Endothelial cell of umbilical vein (primary cell): Measurements from ENCODE around the gene ESYT3. TPM values are rescaled to one million over a fixed set of nuclear protein-coding genes. Genes with fewer than 3 reads are reported as not detected.

Source experiments
- BruUV-seq: library from RNA; stranded (reverse); fragments of 400-500 nt; replicated peaks from 2 replicates; lab custom pipeline; 2021; lab: Mats Ljungman, UMichigan
- CTCF ChIA-PET: fragments of 300-600, 350-600 bp; sonication (Branson Sonifier 250); formaldehyde crosslinking; loops from one replicate; lab custom pipeline; 2021; ENCODE audit warnings: antibody characterized with exemption, inconsistent platforms; lab: Charles Lee
- POLR2A ChIA-PET: fragments of 300-600, 350-600 bp; sonication (Branson Sonifier 250); formaldehyde crosslinking; loops from one replicate; lab custom pipeline; 2021; ENCODE audit warnings: antibody characterized with exemption, inconsistent platforms; lab: Charles Lee
- DNase-seq: peaks from one replicate; pipeline ENCODE4 v3.0.0-alpha.2; 2011; ENCODE audit warnings: low read depth, low spot score
- FAIRE-seq: peaks from 2 replicates; lab custom pipeline; 2011; peaks lifted over from hg19 to GRCh38; lab: Jason Lieb, UNC
- H2AFZ ChIP-seq: 2 replicates; pipeline ENCODE4 v1.6.0; 2012; ENCODE audit warnings: low read depth, low read length, control low read depth, inconsistent platforms
- H3K27ac ChIP-seq: 2 replicates; pipeline ENCODE4 v1.5.1; 2011; ENCODE audit warnings: low read depth, mild to moderate bottlenecking, control low read depth, low read length, moderate library complexity; ENCODE audit not compliant: insufficient read depth
- H3K27me3 ChIP-seq, 2 experiments: 2 replicates each; pipeline versions ENCODE4 v1.6.0 to v1.6.1; 2011; ENCODE audit warnings: low read length in 2 of 2, mixed read lengths in 1 of 2; ENCODE audit not compliant: control insufficient read depth in 2 of 2, insufficient read depth in 2 of 2
- H3K36me3 ChIP-seq, 2 experiments: 2 replicates in 1 of 2; 3 replicates in 1 of 2; pipeline ENCODE4 v1.5.1; 2011; ENCODE audit warnings: low read length in 2 of 2, mild to moderate bottlenecking in 1 of 2, moderate library complexity in 1 of 2; ENCODE audit not compliant: control insufficient read depth in 2 of 2, insufficient read depth in 2 of 2; ENCODE audit errors: extremely low read depth in 1 of 2
- H3K4me1 ChIP-seq: 3 replicates; pipeline ENCODE4 v1.5.1; 2011; ENCODE audit warnings: mild to moderate bottlenecking, low read length; ENCODE audit not compliant: control insufficient read depth, insufficient read depth; ENCODE audit errors: extremely low read depth
- H3K4me2 ChIP-seq: 2 replicates; pipeline ENCODE4 v1.6.1; 2011; ENCODE audit warnings: low read length, control low read depth, mixed read lengths; ENCODE audit not compliant: insufficient read depth
- H3K4me3 ChIP-seq, 3 experiments: fragments of 200-600 bp in 1 of 3; sonication (generic), shearing (Covaris generic) in 1 of 3; replicated peaks in 1 of 3; 2 replicates each; pipeline ENCODE4 v1.5.1; 2011 to 2016; ENCODE audit warnings: control low read depth in 3 of 3, low read length in 3 of 3, mild to moderate bottlenecking in 2 of 3, inconsistent platforms in 1 of 3, low read depth in 1 of 3, moderate library complexity in 1 of 3; ENCODE audit not compliant: insufficient read depth in 1 of 3
- H3K79me2 ChIP-seq: 2 replicates; pipeline ENCODE4 v1.6.0; 2012; ENCODE audit warnings: low read length, inconsistent platforms; ENCODE audit not compliant: control insufficient read depth, insufficient read depth
- H3K9ac ChIP-seq: replicated peaks from 2 replicates; pipeline ENCODE3; 2011; ENCODE audit warnings: low read length, control low read depth; ENCODE audit not compliant: insufficient read depth; ENCODE audit errors: extremely low read depth
- H3K9me1 ChIP-seq: replicated peaks from 3 replicates; pipeline ENCODE4 v1.6.0; 2011; ENCODE audit warnings: mild to moderate bottlenecking, low read length; ENCODE audit not compliant: control insufficient read depth, insufficient read depth; ENCODE audit errors: extremely low read depth
- H3K9me3 ChIP-seq: replicated peaks from 2 replicates; pipeline ENCODE4 v1.5.1; 2012; ENCODE audit warnings: low read length, inconsistent platforms; ENCODE audit not compliant: control insufficient read depth, insufficient read depth
- H4K20me1 ChIP-seq: replicated peaks from 2 replicates; pipeline ENCODE3; 2011; ENCODE audit warnings: mild to moderate bottlenecking, low read length; ENCODE audit not compliant: control insufficient read depth, insufficient read depth; ENCODE audit errors: extremely low read depth
- CTCF ChIP-seq, 2 donors: IDR thresholded peaks; 1 replicate in 1 of 2; 2 replicates in 1 of 2; pipeline ENCODE4 v1.5.1; 2011; ENCODE audit warnings: low read length in 2 of 2, mild to moderate bottlenecking in 2 of 2, moderate library complexity in 2 of 2, control low read depth in 1 of 2, inconsistent platforms in 1 of 2, low read depth in 1 of 2; ENCODE audit not compliant: insufficient read depth in 1 of 2; ENCODE audit errors: extremely low read depth in 1 of 2
- EZH2 ChIP-seq: IDR thresholded peaks from 2 replicates; pipeline ENCODE4 v1.6.1; 2012; ENCODE audit warnings: borderline replicate concordance, low read depth, mild to moderate bottlenecking, moderate library complexity, low read length, inconsistent platforms; ENCODE audit not compliant: severe bottlenecking
- FOS ChIP-seq: IDR thresholded peaks from 2 replicates; pipeline ENCODE4 v1.6.1; 2011; ENCODE audit warnings: mild to moderate bottlenecking, low read length, moderate library complexity, borderline replicate concordance; ENCODE audit not compliant: insufficient read depth
- GATA2 ChIP-seq: IDR thresholded peaks from 2 replicates; pipeline ENCODE4 v1.7.0; 2011; ENCODE audit warnings: low read depth, mild to moderate bottlenecking, moderate library complexity, mixed read lengths, low read length; ENCODE audit not compliant: insufficient read length, insufficient read depth
- JUN ChIP-seq: IDR thresholded peaks from 2 replicates; pipeline ENCODE4 v1.6.1; 2011; ENCODE audit warnings: borderline replicate concordance, low read depth; ENCODE audit not compliant: insufficient read length, insufficient read depth
- MAX ChIP-seq: IDR thresholded peaks from 2 replicates; pipeline ENCODE4 v1.6.1; 2011; ENCODE audit not compliant: insufficient read depth, insufficient read length
- MYC ChIP-seq: IDR thresholded peaks from one replicate; pipeline ENCODE4 v1.6.1; 2011; ENCODE audit warnings: mild to moderate bottlenecking, low read depth, low read length
- POLR2A ChIP-seq: IDR thresholded peaks from 2 replicates; pipeline ENCODE4 v1.6.1; 2012; ENCODE audit warnings: low read depth, mild to moderate bottlenecking, control low read depth, low read length
- POLR2AphosphoS5 ChIP-seq: IDR thresholded peaks from 2 replicates; pipeline ENCODE4 v1.6.1; 2012; ENCODE audit warnings: low read depth, mild to moderate bottlenecking, control low read depth, low read length, moderate library complexity; ENCODE audit not compliant: insufficient read depth
- dilution Hi-C: fragments of 300-500 bp; cut with MboI; formaldehyde crosslinking; loops from one replicate; pipeline ENCODE4 v1.15.0; 2019; ENCODE audit warnings: low sequenced_read_pairs; ENCODE audit not compliant: extremely low pct_ligation_motif_present
- intact Hi-C: fragments of 100-400 bp; cut with micrococcal nuclease; formaldehyde crosslinking; loops from one replicate; pipeline ENCODE4 v1.10.0; 2022
- polyA plus RNA-seq, 4 experiments: library from polyadenylated mRNA; depleted of rRNA in 3 of 4; stranded (reverse) in 3 of 4; unstranded in 1 of 4; fragments of >200 nt; gene quantifications; 2 replicates each; pipeline versions ENCODE4 v1.2.1 to v1.2.3, GENCODE V29; 2011 to 2012; ENCODE audit warnings: missing spikeins in 1 of 4
- total RNA-seq: library from RNA; stranded (reverse); gene quantifications from 2 replicates; pipeline ENCODE4 v1.2.3, GENCODE V29; 2021

The ESYT3 gene
- total and polyA plus RNA-seq, 2 donors (not counting 3 experiments of a cell fraction or from before 2014, with no cell fraction given): not detected

- Histone ChIP-seq H2AFZ (no peak overlapping the region), H4K20me1 (no peaks in the 10 kb centered on the region), H3K27me3 (peaks cover 2 to 3% of the 10 kb centered on the region in 2 experiments), H3K4me1 (no peaks in the 10 kb centered on the region), H3K9me1 (no peaks in the 10 kb centered on the region), H3K79me2 (no peaks in the 10 kb centered on the region), H3K36me3 (no peaks in the 10 kb centered on the region), H3K9ac (no peak overlapping the region), H3K9me3 (no peaks in the 10 kb centered on the region), H3K4me2 (no peak overlapping the region), H3K27ac (no peak overlapping the region), H3K4me3 (no peak overlapping the region)
- no peak for TF ChIP-seq EZH2
- intact Hi-C loops (no loop called here), dilution Hi-C loops (no loop called here)
- no peak for DNase-seq
- no TSS peak for BruUV-seq
- no peak for FAIRE-seq
- ChIA-PET CTCF (interaction anchor here (1.6 kb wide), 1 partner anchor 28 kb away, joined by 5 read pairs; no protein-coding TSS in a partner anchor), POLR2A (no interaction called here)
Measured at GRCh38 chr3:138445654-138446053, 11.2 kb downstream of the ESYT3 start.

- Histone ChIP-seq H3K27ac (no peak overlapping the region), H3K36me3 (no peaks in the 10 kb centered on the region), H4K20me1 (no peaks in the 10 kb centered on the region), H3K79me2 (no peaks in the 10 kb centered on the region), H3K4me1 (no peaks in the 10 kb centered on the region), H3K4me2 (no peak overlapping the region), H2AFZ (no peak overlapping the region), H3K9ac (no peak overlapping the region), H3K4me3 (no peak overlapping the region), H3K9me1 (no peaks in the 10 kb centered on the region), H3K27me3 (peaks cover 0 to 2% of the 10 kb centered on the region in 2 experiments), H3K9me3 (no peaks in the 10 kb centered on the region)
- dilution Hi-C loops (no loop called here), intact Hi-C loops (no loop called here)
- no TSS peak for BruUV-seq
- DNase-seq (no peak), FAIRE-seq (no peak)
- POLR2A ChIA-PET: no interaction called here
- CTCF ChIA-PET: interaction anchor here (1.4 kb wide), 1 partner anchor 475 kb away, joined by 4 read pairs; no protein-coding TSS in a partner anchor
- TF ChIP-seq CTCF (IDR thresholded peaks at IDR 0.05; ENCODE audit: extremely low read depth in 1 of 2, insufficient read depth in 1 of 2, low read depth in 1 of 2, low read length in 2 of 2): no peak
- TF ChIP-seq POLR2AphosphoS5: no peak
- TF ChIP-seq MYC: no peak
- no peak for TF ChIP-seq FOS
- no peak for TF ChIP-seq POLR2A
- TF ChIP-seq MAX: no peak
- TF ChIP-seq JUN: no peak
- no peak for TF ChIP-seq GATA2
- no peak for TF ChIP-seq EZH2
Measured at GRCh38 chr3:138448631-138449030, 14.2 kb downstream of the ESYT3 start.
